Vagina (tissue), 2 donors: ENCODE data around the gene TNS3.

Source experiments
- POLR2A ChIP-seq, 2 donors: fragments of 450-650 bp; IDR thresholded peaks; one replicate each; pipeline ENCODE4 v1.6.1; 2017; ENCODE audit warnings: antibody characterized with exemption in 2 of 2, mild to moderate bottlenecking in 2 of 2, moderate library complexity in 2 of 2
- POLR2AphosphoS5 ChIP-seq, 2 donors: sonication (generic); formaldehyde crosslinking; IDR thresholded peaks; one replicate each; pipeline ENCODE4 v1.9.0; 2017; ENCODE audit warnings: antibody characterized with exemption in 2 of 2, mild to moderate bottlenecking in 2 of 2, low read depth in 1 of 2; ENCODE audit not compliant: insufficient read depth in 1 of 2
- TF ChIP-seq, protein P1 (sequence below), 3 experiments: fragments of 450-650 bp in 2 of 3; fragments of 200-600 bp in 1 of 3; sonication (generic) in 1 of 3; IDR thresholded peaks; one replicate each; pipeline ENCODE4 v1.5.1; 2017 to 2019; ENCODE audit warnings: antibody characterized with exemption in 3 of 3, mild to moderate bottlenecking in 2 of 3, moderate library complexity in 2 of 3

- TF ChIP-seq, protein P1, sequence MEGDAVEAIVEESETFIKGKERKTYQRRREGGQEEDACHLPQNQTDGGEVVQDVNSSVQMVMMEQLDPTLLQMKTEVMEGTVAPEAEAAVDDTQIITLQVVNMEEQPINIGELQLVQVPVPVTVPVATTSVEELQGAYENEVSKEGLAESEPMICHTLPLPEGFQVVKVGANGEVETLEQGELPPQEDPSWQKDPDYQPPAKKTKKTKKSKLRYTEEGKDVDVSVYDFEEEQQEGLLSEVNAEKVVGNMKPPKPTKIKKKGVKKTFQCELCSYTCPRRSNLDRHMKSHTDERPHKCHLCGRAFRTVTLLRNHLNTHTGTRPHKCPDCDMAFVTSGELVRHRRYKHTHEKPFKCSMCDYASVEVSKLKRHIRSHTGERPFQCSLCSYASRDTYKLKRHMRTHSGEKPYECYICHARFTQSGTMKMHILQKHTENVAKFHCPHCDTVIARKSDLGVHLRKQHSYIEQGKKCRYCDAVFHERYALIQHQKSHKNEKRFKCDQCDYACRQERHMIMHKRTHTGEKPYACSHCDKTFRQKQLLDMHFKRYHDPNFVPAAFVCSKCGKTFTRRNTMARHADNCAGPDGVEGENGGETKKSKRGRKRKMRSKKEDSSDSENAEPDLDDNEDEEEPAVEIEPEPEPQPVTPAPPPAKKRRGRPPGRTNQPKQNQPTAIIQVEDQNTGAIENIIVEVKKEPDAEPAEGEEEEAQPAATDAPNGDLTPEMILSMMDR (IDR thresholded peaks at IDR 0.05): no peak
- TF ChIP-seq POLR2AphosphoS5 (IDR thresholded peaks at IDR 0.05; ENCODE audit: insufficient read depth in 1 of 2, low read depth in 1 of 2) (no peak), POLR2A (IDR thresholded peaks at IDR 0.05) (no peak)
Measured at GRCh38 chr7:47609803-47610452, 28.0 kb upstream of the TNS3 start.
